GM21447 (cell line): ENCODE data around the gene DUSP28.
"Not testable (repeated sequence)": the region's sequence is repeated elsewhere in the genome, so short reads cannot be mapped to it uniquely, and the experiment has no call there.

ENCODE experiments used
- ATAC-seq: cut with Tn5 transposase; IDR thresholded peaks from one replicate; pipeline ENCODE4 v1.9.1; 2021; ENCODE audit not compliant: unreplicated experiment

Gene DUSP28

DNA sequence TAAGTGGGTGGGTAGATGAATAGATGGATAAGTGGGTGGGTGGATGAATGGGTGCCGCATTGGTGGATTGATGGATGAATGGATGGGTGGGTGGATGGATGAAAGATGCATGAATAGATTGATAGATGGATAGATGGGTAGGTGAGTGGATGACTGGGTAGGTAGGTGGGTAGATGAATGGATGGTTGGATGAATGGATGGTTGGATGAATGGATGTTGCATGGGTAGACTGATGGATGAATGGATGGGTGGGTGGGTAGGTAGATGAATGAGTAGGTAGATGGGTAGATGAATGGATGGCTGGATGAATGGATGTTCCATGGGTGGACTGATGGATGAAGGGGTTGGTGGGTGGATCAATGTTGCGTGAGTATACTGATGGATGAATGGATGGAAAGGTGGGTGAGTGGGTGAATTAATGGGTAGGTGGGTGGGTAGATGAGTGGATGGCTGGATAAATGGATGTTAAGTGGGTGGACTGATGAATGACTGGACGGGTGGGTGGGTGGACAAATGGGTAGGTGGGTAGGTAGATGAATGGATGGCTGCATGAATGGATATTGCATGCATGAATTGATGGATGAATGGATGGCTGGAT is 32.9 kb upstream of the DUSP28 start:
- ATAC-seq: no peak

DNA sequence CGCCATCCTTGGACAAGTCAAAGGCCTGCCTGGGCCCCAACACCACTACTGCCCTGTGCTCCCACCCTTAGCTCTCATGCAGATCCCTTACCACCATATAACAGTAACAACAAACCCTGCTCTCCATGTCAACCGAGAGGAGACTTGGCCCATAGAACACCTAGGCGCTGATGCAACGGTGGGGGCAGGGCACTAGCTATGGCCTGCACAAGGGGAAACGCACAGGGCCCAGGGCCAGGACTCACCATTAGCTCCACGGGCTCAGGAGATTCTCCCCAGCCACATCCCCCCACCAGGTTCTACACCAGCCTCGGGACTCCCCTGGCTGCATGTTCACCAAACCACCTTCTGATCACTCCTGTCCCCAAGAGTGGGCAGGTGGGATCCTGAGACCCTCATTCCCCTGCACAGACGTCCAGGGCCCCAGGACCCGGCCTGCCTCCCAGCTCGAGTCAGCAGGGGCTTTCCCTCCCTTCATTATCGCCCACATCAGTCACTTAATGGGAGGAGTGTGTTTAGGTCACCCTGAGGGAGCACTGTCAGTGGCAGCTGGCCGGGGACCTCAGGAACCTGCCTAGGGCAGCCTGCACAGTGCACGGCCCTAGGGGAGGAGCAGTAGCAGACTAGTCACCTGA is 31.6 kb upstream of the DUSP28 start:
- ATAC-seq: no peak

DNA sequence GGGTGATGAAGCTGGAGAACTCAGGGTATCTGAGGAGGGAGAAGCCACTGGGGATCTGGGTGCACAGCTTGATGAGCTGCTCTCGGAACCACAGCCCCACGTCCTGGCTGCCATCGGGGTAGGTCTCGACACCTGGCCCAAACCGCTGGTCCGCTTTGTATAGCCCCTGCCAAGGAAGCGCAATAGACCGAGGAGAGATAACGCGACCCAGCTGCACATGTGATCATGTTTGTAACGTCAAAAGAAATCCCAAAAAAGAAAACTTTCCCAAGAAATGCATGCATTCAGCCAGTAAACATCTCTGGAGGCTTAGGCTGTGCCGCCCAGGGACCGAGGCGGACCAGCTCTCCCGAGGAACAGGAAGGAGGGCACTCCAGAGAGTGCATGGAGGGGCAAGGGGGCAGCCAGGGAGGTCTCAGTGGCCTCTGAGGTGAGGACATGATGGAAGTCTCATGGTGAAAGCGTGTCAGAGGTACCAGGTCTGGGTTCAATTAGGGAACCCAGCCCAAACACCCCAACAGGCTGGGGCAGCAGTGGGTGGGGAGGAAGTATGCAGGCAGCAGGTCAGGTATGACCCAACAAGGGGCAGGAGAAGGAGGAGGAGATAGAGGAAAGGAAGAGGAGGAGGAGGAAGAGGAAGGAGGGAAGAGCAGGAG is 30.7 kb upstream of the DUSP28 start:
- no peak for ATAC-seq

DNA sequence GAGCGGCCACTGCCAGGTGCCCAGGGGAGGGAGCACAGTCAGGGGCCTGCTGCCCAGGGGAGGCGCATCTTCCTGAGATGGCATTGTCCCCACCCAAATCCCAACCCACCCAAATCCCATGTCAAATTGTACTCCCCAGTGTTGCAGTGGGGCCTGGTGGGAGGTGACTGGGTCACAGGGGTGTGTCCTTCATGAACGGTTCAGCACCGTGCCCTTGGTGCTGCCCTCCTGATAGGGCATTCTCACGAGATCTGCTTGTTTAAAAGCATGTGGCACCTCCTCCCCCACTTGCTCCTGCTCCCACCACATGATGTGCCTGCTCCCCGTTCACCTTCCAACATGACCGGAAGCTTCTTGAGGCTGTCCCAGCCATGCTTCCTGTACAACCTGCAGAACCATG is 30.0 kb upstream of the DUSP28 start:
- no peak for ATAC-seq

DNA sequence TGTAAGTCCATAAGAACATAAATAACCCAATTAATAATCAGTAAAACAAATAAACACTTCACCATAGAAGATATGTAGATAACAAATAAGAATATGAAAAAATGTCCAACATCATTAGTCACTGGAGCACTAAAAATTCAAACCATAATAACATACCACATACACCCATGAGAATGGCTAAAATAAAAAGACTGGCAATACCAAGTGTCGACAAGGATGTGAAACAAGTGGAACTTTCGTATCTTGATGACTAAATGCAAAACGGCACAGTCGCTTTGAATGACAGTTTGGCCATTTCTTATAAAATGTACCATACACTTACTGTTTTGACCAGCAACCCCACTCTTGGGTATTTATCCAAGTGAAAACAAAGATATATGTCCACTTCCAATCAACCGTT is 29.1 kb upstream of the DUSP28 start:
- no peak for ATAC-seq

DNA sequence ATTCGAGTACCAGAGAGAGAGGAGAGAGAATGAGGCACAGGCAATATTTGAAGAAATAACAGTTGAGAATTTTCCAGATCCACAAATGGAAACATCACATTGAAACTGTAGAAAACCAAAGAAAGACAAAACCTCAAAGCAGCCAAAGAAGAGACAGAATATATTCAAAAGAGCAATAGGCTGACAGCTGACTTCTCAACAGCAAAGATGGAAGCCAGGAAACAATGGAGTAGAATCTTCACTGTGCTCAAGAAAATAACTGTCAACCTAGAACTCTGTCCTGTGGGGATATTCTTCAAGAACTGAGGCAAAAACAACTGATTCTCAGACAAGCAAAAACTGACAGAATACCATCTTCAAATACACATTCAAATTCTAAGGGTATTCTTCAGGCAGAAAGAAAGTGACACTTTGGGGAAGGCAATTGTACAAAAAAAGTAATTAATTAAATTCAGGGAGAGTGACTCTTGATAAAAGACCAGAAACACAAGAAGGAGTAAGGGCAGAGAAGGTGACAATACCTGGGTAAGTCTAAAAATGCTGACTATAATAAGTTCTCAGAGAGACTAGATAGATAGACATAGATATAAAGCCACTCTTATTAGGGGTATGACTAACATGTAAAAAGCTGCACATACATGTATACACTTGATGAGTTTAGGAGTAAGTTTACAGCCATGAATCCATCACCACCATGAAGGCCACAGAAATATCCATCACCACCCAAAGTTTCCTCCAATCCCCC is 28.0 kb upstream of the DUSP28 start:
- ATAC-seq: no peak

DNA sequence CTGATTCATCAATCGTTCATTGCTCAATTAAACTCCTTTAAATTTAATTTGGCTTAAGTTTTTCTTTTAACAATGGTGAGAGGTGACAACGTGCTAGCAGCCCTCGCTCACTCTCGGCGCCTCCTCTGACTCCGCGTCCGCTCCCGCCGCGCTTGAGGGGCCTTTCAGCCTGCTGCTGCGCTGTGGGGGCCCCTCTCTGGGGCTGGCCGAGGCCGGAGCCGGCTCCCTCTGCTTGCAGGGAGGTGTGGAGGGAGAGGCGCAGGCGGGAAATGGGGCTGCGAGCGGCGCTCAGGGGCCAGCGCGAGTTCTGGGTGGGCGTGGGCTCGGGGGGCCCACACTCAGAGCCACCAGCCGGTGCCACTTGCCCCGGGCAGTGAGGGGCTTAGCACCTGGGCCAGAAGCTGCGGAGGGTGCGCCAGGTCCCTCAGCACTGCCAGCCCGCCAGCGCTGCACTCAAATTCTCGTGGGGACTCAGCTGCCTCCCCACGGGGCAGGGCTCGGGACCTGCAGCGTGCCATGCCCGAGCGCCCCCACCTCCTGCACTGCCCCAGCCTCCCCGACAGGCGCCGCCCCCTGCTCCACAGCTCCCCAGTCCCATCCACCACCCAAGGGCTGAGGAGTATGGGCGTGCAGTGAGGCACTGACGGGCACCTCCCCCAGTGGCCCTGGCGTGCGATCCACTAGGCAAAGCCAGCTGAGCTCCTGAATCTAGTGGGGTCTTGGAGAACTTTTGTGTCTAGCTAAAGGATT is 22.0 kb upstream of the DUSP28 start:
- no peak for ATAC-seq

DNA sequence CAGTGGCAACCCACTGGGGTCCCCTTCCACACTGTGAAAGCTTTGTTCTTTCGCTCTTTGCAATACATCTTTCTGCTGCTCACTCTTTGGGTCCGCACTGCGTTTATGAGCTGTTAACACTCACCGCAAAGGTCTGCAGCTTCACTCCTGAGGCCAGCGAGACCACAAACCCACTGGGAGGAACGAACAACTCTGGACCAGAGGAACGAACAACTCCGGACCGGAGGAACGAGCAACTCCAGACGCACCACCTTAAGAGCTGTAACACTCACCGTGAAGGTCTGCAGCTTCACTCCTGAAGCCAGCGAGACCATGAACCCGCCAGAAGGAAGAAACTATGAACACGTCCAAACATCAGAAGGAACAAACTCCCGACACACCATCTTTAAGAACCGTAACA is 21.1 kb upstream of the DUSP28 start:
- not testable (repeated sequence) for ATAC-seq

DNA sequence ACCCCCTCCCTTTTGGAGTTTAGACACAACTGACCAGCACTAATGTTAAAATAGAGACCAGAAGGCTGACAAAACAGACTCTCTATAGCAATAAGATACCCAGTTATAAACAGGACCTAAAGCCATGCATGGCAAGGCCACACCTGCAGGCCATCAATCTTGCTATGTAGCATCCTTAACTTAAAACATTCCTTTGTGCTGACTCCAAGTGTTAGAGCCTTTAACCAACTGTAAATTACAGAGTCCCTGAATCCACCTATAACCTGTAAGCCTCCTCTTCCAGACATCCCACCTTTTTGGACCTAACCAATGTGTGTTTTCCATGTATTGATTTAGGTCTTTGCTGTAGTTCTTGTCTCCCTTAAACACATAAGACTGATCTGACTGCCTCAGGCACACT is 20.3 kb upstream of the DUSP28 start:
- no peak for ATAC-seq

DNA sequence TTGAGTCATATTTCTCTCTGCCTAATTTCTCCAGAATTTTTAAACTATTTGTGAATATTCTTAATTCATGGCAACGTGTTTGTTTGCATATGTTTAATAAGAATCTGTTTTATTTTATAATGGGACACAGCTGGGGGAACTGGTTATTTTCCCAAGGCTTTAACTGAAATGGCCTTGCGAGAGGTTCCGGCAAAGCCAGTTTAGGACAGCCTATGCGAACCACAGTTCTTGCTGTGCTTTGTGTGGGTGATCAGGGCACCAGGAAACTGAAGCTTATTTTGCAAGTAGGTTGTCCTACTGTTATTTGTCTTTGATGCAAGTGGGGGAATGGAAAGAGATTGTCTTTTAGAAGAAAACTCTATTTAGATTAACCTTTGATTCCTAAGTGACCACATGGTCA is 8.9 kb upstream of the DUSP28 start:
- ATAC-seq: no peak

DNA sequence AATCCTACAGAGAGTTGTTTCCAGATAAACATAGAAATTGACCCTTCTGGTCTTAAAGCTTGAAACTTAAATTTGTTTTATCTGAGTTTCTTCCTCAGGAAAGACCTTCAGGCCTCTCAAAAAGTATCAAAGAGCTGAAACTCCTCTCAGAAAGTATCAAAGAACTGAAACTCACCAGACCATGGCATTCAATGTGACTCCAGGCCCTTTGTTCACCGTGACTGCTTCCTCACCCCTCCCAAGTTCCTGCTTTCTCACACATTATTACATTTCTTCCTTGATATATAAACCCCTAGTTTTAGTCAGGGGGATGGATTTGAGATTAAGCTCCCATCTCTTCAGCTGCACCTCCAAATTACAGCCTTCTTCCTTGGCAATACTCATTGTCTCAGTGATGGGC is 8.3 kb upstream of the DUSP28 start:
- ATAC-seq: no peak

DNA sequence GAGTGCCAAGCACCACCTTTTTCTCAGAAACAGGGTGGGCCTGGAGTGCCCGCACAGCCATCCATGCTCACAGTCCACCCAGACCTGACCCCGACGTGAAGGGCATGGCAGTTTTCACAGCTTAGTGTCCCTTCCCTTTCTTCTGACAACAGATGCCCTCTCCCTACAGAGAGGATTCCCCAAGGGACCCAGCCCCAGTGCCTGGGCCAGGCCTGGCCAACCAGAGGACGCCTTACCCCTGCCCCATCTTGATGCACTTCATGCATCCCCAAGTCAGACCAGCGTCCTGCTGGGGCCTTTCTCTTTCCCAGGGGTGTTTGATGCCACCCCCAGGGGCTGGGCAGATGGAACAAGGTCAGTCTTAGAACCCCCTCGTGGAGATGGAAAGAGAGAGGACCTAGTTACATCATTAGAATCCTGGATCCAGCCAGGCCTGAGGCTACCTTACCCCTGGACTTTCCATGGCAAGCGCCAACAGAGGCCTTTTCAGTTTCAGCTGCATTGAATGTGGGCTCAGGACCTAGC is 6.1 kb upstream of the DUSP28 start:
- ATAC-seq: no peak

DNA sequence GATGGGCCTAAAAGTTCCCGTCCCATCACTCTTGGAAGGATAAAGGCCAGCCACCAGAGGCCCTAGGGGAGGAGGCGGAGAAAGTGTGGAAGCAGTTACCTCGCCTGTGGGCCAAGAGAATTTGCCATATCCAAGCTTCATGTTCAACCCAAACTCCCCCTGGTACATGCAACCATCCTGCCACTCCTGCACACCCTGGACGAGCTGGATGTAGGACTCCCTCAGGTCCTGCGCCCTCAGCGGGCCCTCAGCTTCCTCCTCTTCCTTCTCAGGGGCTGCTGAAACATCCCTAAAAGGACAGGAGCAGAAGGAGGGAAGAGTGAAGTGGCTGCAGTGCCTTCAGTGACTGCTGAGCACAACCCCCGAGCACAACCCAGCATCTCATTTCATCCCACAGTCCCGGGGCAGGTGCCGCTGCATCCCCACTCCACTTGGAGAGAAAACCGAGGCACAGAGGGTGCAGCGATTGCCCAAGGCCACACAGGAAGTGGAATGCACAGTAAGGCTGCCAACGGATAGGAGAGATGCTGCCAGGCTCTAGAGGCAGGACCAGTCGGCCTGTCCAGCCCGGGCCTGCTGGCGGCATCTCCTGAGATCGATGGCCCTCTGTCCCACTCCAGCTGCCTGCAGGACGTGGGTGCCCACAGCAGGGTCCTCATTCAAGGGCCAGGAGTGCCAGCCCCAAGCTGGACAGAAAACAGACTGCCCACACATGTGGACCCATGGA is 5.2 kb upstream of the DUSP28 start:
- ATAC-seq: no peak

DNA sequence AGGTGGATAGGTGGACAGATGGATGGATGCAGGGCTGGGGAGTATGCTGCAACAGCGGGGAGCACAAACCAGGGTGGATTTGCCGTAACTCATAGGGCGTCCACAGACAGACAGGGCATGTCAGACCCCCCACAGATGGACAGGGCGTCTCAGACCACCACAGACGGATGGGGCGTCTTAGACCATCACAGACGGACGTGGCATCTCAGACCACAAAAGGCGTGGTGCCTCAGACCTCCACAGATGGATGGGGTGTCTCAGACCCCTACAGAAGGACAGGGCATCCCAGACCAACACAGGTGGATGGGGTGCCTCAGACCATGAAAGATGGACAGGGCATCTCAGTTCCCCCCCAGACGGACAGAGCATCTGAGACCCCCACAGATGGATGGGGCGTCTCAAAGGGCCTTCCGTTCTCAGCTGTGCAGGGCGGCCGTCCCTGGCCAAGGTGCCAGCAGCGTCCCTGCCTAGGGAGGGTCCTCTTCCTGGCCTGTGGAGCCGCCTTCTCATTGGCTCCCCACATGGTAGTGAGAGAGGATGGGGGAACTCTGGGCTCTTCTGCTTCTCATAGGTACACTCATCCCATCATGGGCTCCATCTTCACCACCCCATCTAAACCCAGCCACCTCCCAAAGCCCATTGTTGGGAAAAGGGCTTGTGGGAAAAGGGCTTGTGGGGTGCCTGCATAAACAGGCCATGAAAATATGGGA is 4.5 kb upstream of the DUSP28 start:
- ATAC-seq: no peak

DNA sequence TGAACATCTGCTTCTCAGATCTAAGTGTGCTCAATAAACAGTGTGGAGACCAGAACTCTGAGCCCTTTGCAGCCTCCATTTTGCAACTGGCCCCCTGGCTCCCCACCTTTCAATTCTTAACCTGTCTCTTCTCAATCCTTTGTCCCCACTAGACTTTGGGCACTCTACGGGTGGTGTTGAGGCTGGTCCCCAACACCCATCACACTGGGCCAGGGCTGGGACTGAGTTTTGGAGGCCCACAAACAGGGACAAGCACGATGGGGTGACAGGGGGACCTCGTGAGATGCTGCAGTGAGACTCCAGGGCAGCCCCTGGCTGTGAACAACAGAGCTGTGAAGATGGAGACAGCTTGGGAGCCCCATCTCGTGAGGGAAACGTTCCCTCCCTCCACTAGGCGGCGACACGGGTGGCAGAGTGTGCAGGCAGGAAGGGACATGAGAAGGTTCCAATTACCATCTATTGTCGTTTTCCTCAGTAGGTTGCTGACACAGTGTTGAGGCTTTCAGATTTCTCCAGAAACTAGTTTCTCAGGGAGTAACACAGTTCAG is 3.5 kb upstream of the DUSP28 start:
- ATAC-seq: no peak

DNA sequence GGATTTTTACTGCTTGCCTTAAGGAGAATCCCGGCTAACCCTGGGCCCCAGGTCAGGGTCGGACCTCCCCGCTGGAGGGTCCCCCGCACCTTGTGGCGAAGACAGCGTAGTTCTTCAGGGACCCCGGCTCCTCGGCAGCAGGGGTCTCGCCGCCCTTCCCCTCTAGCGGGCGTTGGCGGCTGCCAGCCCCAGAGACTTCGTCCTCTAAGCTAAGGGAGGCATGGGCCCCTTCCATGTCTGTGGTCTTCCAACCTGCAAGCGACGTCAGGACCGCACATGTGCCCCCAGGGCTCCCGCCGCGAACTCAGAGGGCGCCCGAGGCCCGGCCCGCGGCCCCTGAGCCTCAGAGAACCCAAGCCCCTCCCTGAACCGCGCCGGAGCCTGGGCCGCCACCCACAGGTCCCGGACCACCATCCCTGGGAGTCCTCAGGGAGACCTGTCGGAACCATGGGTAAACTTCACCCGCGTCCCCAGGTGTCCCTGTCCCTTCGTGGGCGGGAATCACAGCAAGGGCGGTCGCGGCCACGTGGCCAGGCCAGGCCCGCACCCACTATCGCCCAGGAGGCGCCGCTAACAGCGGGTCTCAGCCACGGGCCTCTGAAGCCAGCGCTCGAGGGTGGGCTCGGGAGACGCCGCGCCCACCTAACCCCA is 2.9 kb upstream of the DUSP28 start:
- no peak for ATAC-seq

DNA sequence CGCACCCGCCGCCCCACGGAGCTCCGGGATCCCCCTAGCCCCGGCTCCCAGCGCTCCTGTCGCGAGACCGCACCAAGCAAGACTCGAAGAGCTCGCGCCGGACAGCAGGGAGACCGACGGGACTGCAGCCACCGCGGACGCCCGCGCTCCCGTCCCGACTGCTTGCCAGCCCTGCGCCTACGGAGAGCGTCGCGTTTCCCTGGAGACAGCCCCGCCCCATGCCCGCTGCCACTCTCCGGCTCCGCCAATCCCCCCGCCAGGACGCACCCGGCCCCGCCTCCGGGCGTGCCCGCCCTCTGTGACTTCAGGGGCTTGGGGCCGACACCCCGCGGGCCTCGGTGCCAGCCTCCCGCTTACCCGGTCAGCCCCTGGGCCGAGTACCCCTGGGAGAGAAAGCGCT is 2.3 kb upstream of the DUSP28 start, which contains the start of gene ANKMY1:
TSS of gene ANKMY1 (minus strand) at position 181 of the 400 bp plus-strand sequence. CDS start 653 bp downstream, outside the sequence.
- ATAC-seq: no peak

DNA sequence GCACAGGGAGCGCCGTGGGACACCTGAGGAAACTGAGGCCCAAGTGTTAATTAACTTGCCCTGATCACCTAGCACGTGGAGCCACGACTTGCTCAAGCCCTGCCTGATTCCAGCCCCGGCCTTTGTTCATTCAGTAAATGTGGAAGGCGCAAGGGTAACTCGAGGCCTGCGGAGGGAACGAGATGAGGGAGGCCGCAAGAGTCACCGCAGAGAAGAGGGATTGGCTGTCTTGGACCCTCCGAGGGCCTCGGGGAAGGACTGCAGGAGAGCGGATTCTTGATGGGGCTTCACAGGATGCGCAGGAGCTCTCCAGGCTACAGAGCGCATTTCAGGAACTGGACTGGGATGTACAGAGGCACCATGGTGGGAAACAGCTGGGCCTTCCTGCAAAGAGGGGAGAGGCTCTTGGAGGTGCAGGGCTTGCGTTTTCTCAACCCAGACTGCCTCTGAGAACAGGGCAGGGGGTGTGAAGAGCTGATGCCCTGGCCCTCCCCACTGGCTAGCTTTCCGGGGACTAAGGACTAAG is 1.9 kb upstream of the DUSP28 start:
- no peak for ATAC-seq

DNA sequence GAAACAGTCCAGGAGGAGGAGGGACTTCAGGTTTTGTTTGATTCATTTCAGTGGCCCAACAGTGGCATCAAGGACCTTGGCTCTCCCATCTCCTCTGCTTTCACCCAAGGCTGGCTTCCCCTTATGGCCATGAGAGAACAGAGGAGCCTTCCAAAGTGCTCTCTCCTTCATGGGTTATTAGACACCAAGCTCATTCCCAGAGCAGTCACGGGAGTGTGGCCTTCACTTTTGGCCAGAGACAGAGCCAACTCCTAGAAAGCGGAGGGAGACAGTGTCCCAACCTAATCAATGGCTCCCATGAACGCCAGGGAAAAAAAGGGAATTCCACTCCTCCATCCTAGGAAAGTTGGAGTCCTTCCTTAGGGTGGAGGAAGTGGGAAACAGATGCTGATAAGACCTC is 871 bp upstream of the DUSP28 start:
- ATAC-seq: no peak
